CD4-positive, alpha-beta T cell treated with Interferon gamma for 1 hour (primary cell): ENCODE data around the gene TNPO3.

Experiments
- DNase-seq: peaks from one replicate; pipeline ENCODE4 v3.0.0-alpha.2; 2020

The TNPO3 gene

DNA sequence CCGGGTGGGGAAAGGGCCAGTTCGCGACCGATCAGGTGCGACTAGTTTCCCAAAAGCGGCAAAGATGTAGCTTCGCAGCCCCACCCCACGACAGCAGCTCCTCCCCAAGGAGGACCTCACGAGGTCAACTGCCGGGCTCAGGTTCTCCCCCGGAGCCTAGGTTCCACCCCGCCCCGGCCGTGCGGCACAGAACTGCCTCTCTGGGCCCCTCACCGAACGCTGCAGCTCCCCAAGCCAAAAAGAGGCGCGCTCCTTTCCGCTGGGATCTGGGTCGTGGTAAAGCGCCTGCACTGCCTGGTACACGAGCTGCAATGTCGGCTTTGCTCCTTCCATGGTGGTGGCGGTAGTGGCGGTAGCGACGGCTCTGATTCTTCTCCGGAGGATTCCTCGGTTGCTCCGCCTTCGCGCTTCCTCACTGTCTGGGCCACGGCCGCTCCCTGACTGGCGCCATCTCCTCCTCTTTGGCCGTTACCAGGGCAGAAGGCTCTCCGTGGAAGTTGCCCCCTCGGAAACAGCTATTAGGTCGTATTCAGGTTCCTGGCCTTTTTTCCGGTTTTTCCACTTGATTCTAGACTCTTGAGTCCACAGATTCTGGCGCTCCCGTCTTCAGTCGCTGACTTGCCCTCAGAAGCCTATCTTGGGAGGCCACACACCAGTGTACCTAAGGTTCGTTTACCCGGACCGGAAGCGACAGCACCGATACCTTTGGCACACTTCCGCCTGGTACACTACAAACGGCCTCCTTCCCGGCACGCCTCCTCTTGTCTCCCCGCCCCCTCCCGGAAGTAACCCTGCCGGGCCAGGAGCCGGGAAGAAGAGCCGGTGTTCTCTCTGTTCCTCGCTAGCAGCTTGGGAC, at the start of gene TNPO3:
TNPO3 (minus strand) TSS at position 674 of the 856 bp plus-strand sequence; CDS start at position 333, 341 bp downstream.
- DNase-seq, result peak; percentile 87

- no peak for DNase-seq
These were observed 48.8 kb upstream of the TNPO3 start for GRCh38 chr7:129103561-129104324.

DNA sequence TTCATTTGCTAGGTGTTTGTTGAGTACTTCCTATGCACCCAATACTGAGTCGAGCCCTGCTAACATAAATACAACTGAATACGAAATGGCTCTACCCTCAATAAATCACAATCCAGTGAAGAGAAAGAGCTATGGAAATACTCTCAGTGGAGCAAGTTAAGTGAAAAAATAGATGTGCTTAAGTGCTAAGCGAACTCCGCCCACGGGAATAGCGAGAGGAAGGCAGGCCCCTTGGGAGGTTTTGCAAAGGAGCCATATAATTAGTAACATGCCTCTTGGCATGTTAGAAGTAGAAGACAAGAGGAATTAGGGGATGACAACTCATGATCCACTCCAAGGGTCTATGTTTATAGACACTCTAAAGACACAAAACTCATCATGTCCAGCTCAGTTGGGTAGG, 46.8 kb upstream of the TNPO3 start:
- DNase-seq, result no peak

- no peak for DNase-seq
These were observed 45.9 kb upstream of the TNPO3 start for GRCh38 chr7:129100827-129101166.

DNA sequence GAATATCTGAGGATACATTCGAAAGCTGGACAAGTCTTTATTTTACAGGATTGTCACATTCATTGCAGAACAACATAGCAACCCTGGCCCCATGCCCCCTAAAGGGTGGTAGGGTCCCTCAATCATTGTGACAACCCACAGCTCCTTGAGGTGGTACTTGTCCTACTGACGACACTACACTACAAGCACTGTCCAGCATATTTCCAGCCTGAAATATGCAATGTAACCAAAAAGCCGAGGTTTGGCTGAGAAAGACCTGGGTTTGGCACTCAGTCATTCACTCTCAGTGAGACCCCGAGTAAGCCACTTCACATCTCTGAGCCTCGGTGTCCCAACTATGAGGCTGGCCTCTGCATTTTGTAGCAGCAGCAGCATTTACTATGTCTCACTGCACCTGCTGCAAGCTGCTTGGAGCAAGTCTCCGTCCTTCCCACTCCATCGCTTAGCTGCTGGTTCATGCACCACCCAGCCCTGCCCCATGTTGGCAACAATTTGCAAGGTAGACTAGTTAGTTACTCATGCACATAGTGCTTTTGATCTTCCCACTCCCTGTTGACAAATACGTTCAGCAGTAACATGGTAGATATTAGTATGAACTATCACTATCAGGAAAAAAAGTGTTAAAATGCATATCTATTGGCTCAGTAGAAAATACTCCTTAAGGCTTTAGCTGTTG, 43.6 kb upstream of the TNPO3 start:
- DNase-seq, result no peak

DNA sequence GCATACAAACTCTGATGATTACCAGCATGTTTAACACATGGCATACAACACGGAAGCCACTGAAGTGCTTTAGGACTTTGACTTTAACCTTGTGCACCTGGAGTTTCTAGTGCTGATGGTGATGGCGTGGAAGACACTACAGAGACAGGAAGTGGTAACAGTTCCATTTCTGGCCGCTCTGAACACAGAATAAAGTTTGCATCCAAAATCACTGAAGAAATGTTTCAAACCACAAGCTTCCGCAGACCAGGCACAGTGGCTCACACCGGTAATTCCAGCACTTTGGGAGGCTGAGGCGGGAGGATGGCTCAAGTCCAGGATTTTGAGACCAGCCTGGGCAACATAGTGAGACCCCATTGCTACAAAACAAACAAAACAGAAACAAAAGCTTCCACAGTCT, 40.3 kb upstream of the TNPO3 start:
- peak; percentile 10 for DNase-seq

GRCh38 chr7:129094501-129094900, 39.6 kb upstream of the TNPO3 start:
- no peak for DNase-seq

- no peak for DNase-seq
These were observed 39.1 kb upstream of the TNPO3 start for GRCh38 chr7:129093867-129094456.

DNA sequence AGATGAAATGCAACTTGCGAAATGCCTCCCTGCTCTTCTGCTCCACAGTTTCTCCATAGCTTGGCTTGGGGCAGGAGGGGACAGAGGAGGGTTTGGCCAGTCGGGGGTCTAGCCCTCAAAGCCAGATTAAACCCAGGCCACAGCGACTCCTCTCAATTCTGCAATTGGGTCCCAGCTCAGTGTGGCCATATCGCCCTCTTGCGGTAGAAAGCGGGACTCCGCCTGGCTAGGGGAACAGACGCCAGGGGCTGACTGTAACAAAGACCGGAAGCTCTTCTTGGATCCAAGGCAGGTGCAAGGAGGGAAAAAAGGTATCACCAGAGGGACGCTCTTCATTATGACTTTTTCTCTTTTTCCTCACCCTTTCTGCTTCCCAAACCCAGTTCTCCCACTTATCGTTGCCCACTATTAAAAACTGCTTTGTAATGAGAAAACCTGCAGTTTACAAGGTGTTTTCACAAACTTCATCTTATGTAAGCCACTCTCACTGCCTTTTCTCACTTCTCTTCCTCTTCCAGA, 36.6 kb upstream of the TNPO3 start:
- peak; percentile 75 for DNase-seq

DNA sequence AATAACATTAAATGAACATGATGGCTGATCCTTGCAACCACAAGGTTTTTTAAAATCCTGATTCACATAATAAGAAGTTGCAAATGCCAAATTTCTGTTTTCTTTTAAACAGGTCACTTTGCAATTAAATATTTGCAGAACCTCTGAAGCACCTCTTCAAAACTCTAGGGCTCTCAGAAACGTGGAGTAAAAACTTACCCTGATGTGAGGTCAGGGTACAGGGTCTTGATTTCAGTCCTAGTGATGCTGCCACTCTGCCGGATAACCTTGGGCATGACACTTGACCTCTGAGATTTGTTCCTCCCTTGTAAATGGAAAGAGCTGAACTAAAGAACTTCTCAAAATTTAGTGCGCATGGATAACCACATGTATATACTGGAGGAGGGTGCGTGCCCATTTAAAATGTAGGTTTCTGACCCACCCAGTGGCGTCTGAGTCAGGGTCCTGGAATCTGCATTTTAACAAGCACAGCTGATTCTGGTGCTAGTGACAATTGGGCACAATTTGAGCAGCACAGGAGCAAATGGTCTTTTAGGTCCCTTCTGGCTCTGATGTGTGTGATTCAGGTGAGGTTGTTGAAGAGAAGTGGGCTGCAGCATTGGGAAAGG, 35.5 kb upstream of the TNPO3 start:
- DNase-seq, result no peak

DNA sequence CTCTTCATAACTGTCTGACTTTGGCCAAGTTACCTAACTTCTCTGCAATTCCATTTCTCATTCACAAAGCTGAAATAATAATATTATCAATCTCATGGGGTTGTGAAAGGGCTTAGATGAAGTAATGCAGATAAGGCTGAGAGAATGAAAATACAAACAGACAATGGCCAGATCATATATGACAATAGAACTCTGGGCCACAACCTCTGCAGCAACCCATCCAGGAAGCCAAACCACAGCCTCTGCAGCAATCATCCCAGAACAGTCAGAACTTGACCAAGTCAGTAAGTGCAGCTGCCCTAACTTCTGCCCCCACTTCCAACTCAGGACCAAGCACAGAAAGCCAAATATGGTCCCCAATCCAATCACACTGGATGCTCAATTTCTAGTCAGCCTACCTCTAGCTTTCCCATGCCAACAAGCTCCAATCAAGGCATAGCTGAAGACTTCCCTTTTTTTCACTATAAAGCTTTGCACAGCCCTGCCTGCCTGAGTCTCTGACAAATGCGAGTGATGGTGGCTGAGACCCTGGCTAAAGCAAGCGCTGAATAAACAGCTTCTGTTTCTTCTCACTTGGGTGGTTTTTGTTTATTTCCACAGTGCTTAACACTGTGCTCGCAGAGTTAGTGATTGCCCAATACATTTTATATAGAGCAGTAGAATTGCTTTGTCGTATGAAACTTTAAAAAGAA, 34.8 kb upstream of the TNPO3 start:
- no peak for DNase-seq

GRCh38 chr7:129084801-129085551, 30.1 kb upstream of the TNPO3 start:
- no peak for DNase-seq

DNA sequence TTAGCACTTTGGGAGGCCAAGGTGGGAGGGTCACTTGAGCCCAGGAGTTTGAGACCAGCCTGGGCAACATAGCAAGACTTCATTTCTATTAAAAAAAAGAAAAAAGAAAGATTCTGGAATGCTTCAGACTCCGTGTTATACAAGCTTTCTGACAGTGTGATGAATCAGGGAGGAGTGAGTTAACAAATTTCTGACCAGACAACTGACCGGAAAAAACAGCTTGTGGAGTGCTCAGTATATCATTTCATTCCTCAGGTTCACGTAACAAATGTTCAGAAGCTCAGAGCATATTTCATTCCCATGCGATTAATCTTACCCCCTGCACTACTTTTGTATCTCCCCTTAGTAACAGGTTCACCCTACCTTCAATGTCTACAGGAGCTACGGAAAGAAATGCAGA, 28.6 kb upstream of the TNPO3 start:
- no peak for DNase-seq

- DNase-seq, result no peak
These were observed 23.5 kb upstream of the TNPO3 start for GRCh38 chr7:129078455-129078854.

DNA sequence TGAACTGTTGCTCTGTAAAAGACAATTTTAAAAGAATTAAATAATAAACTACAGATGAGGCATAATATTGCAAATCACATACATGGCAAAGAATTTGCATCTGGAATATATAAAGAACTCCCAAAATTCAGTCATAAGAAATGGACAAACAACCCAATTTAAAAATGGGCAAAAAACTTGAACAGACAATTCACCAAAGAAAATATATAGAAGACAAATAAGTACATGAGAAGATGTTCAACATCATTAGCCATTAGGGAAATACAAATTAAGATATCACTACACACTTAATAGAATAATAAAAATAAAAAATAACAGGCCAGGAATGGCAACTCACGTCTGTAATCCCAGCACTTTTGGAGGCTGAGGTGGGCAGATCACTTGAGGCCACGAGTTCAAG, 22.0 kb upstream of the TNPO3 start:
- no peak for DNase-seq

DNA sequence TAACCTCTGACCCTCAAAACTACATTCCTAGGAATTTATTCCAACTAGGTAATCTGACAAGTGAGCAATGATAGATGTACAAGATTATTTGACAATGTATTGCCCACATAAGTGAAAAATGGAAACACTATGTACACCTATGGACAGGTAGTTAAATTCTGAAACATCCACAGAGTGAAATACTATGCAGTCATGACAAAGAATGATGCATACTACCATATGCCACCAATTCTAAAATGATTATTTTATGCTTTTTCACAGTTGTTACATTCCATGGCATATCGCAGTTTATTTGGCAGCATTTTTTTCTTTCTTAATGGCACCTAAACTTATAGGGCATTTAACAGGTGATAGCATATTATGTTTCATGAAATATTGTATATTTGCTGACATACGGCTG, 20.1 kb upstream of the TNPO3 start:
- DNase-seq, result no peak

- no peak for DNase-seq
These were observed 19.5 kb upstream of the TNPO3 start for GRCh38 chr7:129074361-129074871.

DNA sequence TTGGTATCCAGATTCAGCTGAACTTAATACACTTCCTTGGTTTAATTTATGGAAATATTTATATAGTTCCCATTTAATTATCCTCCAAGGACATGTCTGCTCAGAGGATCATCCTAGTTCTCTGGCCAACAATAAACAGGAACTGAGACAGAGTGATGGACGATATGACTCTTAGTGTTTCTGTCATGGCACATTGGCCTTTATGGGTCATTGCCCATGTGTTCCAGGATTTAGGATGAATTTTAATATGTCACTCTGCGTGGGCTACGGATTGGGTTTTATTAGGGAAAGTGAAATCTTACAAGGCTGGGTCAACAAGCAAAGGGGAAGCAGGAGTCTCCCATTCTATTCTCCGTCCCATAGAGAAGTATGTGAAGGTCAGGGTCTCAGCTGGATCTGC, 18.8 kb upstream of the TNPO3 start:
- no peak for DNase-seq

DNA sequence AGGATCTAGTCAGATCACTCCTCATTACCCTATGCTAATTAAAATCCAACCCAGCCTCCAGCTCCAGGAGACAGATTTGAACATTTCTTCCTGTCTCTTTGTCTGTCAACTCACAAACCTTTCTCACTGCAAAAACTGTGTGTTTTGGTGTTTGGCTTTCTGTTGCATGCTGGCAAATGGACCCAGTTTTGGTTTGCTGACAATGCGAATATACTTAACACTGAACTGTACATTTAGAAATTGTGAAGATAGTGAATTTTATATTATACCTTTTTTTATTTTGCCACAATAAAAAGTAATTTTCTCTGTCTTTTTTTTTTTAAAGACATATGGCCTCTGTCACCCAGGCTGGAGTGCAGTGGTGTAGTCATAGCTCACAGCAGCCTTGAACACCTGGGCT, 18.3 kb upstream of the TNPO3 start:
- DNase-seq, result no peak

DNA sequence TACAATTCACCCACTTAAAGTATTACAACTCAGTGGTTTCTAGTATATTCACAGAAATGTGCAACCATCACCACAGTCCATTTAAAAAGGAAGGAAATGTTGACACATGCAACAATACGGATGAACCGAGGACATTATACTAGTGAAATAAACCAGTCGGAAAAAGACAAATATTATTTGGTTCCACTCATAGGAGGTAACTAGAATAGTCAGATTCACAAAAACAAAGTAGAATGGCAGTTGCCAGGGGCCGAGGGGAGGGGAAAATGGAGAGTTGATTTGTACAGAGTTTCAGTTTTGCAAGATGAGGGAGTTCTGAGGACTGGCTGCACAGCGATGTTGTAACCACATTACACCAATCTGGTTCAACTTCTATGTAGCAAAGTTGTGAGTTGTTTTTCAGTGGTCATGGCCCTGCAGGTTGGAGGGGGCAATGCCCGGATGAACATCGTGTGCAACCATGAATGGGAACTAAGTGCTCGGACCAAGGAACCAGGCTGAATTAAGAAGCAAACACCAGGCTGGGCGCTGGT, 17.6 kb upstream of the TNPO3 start:
- DNase-seq, result peak; percentile 9

GRCh38 chr7:129069021-129069420, 14.1 kb upstream of the TNPO3 start:
- DNase-seq, result no peak
